Thymus (tissue), 11 donors: ENCODE data around the gene CRY2. TPM values are rescaled to one million over a fixed set of nuclear protein-coding genes. Genes with fewer than 3 reads are reported as not detected.

Source experiments
- DNase-seq, 9 donors: peaks; one replicate each; pipeline ENCODE4 v3.0.0-alpha.2; 2013; ENCODE audit warnings: low spot score in 9 of 9, low read depth in 6 of 9, missing footprints in 1 of 9
- H3K27ac ChIP-seq, 2 donors: one replicate each; pipeline ENCODE4 v1.5.1; 2013; ENCODE audit warnings: control low read depth in 1 of 2, low read depth in 1 of 2, low read length in 1 of 2, mild to moderate bottlenecking in 1 of 2, moderate library complexity in 1 of 2
- H3K27me3 ChIP-seq, 2 donors: one replicate each; pipeline ENCODE4 v1.5.1; 2013; ENCODE audit warnings: low read length in 1 of 2; ENCODE audit not compliant: control insufficient read depth in 2 of 2, insufficient read depth in 1 of 2
- H3K36me3 ChIP-seq, 2 donors: one replicate each; pipeline ENCODE4 v1.5.1; 2013; ENCODE audit warnings: low read length in 1 of 2, mild to moderate bottlenecking in 1 of 2, moderate library complexity in 1 of 2; ENCODE audit not compliant: control insufficient read depth in 2 of 2, insufficient read depth in 2 of 2
- H3K4me1 ChIP-seq, 2 donors: one replicate each; pipeline ENCODE4 v1.5.1; 2013; ENCODE audit warnings: low read length in 2 of 2; ENCODE audit not compliant: control insufficient read depth in 2 of 2, insufficient read depth in 2 of 2
- H3K4me3 ChIP-seq, 2 donors: one replicate each; pipeline ENCODE4 v1.5.1; 2013; ENCODE audit warnings: low read length in 2 of 2, control low read depth in 1 of 2, mild to moderate bottlenecking in 1 of 2
- H3K9me3 ChIP-seq, 2 donors: one replicate each; pipeline ENCODE4 v1.5.1; 2013; ENCODE audit warnings: low read length in 1 of 2, mild to moderate bottlenecking in 1 of 2; ENCODE audit not compliant: control insufficient read depth in 2 of 2, insufficient read depth in 1 of 2
- WGBS: extraction: QIAGEN DNeasy Blood & Tissue Kit; methylation state at CpG from one replicate; pipeline ENCODE4 v1.1.7; 2013; 5-methylcytosine and 5-hydroxymethylcytosine counted together
- polyA plus RNA-seq: library from polyadenylated mRNA; stranded (reverse); fragments of 200-250 nt; gene quantifications from one replicate; pipeline ENCODE4 v1.2.3, GENCODE V29; 2013
- total RNA-seq: library from RNA; stranded (reverse); fragments of 120-200 nt; gene quantifications from one replicate; pipeline ENCODE4 v1.2.4, GENCODE V29; 2013
- donor health status: healthy.

The CRY2 gene
- total and polyA plus RNA-seq, 2 donors = 9.9 to 12.3 TPM

DNA sequence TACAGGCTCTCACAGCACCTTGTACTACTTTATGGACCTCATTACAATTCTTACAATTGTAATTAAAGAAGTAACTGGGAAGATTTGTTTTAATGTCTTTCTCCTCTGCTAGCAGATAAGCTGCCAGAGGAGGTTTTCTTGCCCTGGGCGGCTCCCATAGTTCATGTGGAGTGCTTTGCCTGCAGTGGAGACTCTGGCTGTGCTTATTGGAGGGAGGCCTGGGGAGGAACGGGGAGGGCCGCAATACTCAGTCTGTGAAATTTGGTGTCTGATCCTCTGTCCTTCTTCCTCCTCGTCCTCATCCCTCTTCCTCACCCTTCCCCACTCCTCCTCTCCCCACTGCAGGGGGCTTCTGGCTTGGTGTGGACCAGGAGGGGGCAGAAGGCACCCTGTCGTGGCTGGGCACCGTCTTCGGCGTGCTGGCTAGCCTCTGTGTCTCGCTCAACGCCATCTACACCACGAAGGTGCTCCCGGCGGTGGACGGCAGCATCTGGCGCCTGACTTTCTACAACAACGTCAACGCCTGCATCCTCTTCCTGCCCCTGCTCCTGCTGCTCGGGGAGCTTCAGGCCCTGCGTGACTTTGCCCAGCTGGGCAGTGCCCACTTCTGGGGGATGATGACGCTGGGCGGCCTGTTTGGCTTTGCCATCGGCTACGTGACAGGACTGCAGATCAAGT lies 36.7 kb upstream of the CRY2 start:
- Histone ChIP-seq H3K27me3 (no peaks in the 10 kb centered on the region), H3K27ac (no peak overlapping the region), H3K36me3 (peaks cover 18 to 22% of the 10 kb centered on the region in 2 donors), H3K9me3 (no peaks in the 10 kb centered on the region), H3K4me1 (peaks cover 17 to 21% of the 10 kb centered on the region in 2 donors), H3K4me3 (no peak overlapping the region)
- DNase-seq = no peak
- 96% methylated on average over 23 of the region's 23 CpGs for WGBS

DNA sequence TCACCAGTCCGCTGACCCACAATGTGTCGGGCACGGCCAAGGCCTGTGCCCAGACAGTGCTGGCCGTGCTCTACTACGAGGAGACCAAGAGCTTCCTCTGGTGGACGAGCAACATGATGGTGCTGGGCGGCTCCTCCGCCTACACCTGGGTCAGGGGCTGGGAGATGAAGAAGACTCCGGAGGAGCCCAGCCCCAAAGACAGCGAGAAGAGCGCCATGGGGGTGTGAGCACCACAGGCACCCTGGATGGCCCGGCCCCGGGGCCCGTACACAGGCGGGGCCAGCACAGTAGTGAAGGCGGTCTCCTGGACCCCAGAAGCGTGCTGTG lies 36.2 kb upstream of the CRY2 start:
- H3K4me3 ChIP-seq = no peak overlapping the region
- WGBS = 98% methylated on average over 17 of the region's 17 CpGs
- DNase-seq = no peak
- peaks cover 18 to 22% of the 10 kb centered on the region in 2 donors for H3K36me3 ChIP-seq
- H3K4me1 ChIP-seq = peaks cover 12 to 16% of the 10 kb centered on the region in 2 donors
- H3K27me3 ChIP-seq = no peaks in the 10 kb centered on the region
- no peak overlapping the region for H3K27ac ChIP-seq
- no peaks in the 10 kb centered on the region for H3K9me3 ChIP-seq

GRCh38 chr11:45811571-45812290 lies 35.5 kb upstream of the CRY2 start:
- no peak overlapping the region for H3K4me3 ChIP-seq
- WGBS = 97% methylated on average over 8 of the region's 8 CpGs
- no peak for DNase-seq
- H3K36me3 ChIP-seq = peaks cover 18 to 22% of the 10 kb centered on the region in 2 donors
- no peak overlapping the region for H3K27ac ChIP-seq
- no peaks in the 10 kb centered on the region for H3K9me3 ChIP-seq
- H3K4me1 ChIP-seq = peaks cover 10% of the 10 kb centered on the region in 2 donors
- H3K27me3 ChIP-seq = no peaks in the 10 kb centered on the region

DNA sequence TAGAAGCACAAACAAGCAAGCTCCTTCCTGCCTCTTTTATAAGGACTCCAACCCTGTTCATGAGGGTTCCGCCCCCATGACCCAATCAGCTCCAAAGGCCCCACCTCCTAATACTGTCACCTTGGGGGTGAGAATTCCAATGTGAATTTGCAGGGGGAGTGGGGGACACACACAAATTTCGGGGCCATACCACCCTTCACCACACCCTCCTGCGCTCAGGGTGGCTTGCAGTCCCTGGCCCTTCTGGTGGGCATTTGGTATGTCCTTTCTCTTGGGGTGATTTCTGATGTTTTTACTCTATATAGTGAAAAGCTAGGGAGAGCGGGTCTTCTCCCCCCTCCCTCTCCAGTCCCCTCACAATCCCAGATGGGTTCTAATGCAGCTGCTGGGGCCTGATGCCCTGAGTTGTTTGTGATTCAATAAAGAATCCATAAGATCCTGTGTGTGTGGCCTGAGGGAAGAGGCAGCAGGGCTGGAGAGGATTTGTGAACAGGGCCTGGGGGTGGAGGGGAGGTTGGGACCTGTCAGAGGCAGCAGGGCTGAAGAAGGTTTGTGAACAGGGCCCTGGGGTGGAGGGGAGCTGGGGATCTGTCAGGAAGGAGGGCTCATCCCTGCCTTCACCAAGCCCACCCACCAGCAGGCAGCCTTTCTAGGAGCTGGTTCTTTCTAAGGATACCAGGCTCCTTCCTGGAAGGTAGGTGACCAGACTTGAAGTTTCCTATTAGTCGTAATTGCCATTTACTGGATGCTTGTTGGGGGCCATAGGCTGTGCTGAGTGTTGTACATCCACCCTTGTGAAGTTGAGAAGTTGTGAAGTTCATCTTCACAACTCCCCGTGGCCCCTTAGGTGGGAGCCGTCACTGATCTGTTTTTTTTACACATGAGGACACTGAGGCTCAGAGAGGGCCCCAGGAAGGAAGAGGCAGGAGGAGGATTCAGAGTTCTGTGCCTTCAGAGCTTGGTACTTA lies 34.4 kb upstream of the CRY2 start:
- WGBS = 95% methylated on average over 7 of the region's 7 CpGs
- H3K4me3 ChIP-seq = no peak overlapping the region
- no peak for DNase-seq
- H3K36me3 ChIP-seq = peaks cover 16 to 22% of the 10 kb centered on the region in 2 donors
- peaks cover 0 to under 1% of the 10 kb centered on the region in 2 donors for H3K4me1 ChIP-seq
- no peaks in the 10 kb centered on the region for H3K9me3 ChIP-seq
- H3K27me3 ChIP-seq = no peaks in the 10 kb centered on the region
- H3K27ac ChIP-seq = no peak overlapping the region

DNA sequence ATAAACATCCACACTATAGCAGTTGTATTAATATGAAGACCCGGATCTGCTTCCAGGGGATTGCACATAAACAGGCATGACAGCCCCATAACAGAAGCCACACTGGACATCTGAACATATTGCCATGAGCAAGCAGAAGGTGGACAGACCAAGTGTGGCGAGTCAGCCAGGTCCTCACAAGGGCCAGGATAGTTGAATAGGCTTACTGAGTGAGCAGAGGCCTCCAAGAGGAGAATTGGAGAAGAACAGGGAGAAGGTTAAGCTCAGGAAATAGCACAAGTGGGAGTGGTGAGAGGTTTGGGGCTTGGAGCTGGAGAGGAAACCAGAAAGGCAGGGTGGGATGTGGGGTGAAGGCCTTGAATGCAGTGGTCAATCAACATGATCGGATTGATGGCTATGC lies 31.5 kb upstream of the CRY2 start:
- Histone ChIP-seq H3K36me3 (peaks cover 15 to 19% of the 10 kb centered on the region in 2 donors), H3K27ac (no peak overlapping the region), H3K4me3 (no peak overlapping the region), H3K4me1 (no peaks in the 10 kb centered on the region), H3K27me3 (no peaks in the 10 kb centered on the region), H3K9me3 (no peaks in the 10 kb centered on the region)
- DNase-seq = no peak
- WGBS = 95% methylated on average over 3 of the region's 3 CpGs

DNA sequence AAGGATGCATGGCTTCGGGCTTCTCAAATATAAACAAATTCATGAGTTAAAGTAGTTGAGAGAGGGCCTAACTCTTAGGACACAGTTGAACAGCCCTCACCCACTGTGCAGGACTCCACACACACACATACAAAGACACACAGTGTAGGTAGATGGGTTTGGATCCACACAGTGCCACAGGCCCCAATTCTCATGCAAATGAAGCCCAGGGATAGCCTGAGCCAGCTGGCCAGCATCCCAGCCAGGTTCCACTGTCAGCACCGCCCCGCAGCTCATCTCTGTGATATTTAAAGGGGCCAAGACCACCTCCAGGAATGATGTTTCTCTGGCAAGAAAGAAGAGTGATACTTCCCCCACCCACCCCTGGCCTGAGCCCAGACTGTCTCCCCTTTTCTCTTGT lies 30.7 kb upstream of the CRY2 start:
- Histone ChIP-seq H3K27ac (no peak overlapping the region), H3K4me3 (no peak overlapping the region), H3K27me3 (no peaks in the 10 kb centered on the region), H3K4me1 (no peaks in the 10 kb centered on the region), H3K9me3 (no peaks in the 10 kb centered on the region), H3K36me3 (peaks cover 7 to 10% of the 10 kb centered on the region in 2 donors)
- DNase-seq = no peak
- WGBS = 96% methylated on average over 3 of the region's 3 CpGs

GRCh38 chr11:45817191-45817590 lies 30.1 kb upstream of the CRY2 start:
- Histone ChIP-seq H3K27ac (no peak overlapping the region), H3K9me3 (no peaks in the 10 kb centered on the region), H3K36me3 (peaks cover 4% of the 10 kb centered on the region in 2 donors), H3K27me3 (no peaks in the 10 kb centered on the region), H3K4me3 (no peak overlapping the region), H3K4me1 (no peaks in the 10 kb centered on the region)
- 95% methylated on average over 7 of the region's 7 CpGs for WGBS
- no peak for DNase-seq

DNA sequence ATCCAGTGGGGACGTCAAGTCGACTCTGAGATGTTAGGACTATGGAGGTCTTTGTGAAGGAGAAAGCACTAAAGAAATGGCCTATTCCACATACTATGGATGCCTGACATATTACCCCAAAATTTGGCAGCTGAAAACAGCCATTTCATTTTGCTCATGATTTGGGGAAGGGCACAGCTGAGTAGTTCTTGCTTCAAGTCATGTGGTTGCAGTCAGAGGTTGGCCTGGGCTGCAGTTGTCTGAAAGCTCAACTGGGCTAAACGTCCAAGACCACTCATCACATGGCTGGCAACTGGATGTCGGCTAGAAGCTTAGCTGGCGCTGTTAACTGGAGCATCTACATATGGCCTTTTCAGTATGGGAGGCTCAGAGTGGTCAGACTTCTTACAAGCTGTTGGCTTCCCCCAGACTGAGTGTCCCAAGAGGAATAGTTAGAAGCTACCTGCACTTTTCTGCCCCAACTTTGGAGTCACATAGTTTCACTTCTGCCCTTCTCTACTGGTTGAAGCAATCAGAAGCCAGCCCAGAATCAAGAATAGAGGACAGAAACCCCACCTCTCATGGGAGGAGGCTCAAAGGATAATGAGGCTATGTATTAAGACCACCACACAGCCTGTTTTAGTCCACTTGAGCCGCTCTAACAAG lies 28.2 kb upstream of the CRY2 start:
- no peaks in the 10 kb centered on the region for H3K36me3 ChIP-seq
- H3K9me3 ChIP-seq = no peaks in the 10 kb centered on the region
- H3K4me3 ChIP-seq = no peak overlapping the region
- no peaks in the 10 kb centered on the region for H3K27me3 ChIP-seq
- no peak overlapping the region for H3K27ac ChIP-seq
- no peak for DNase-seq
- H3K4me1 ChIP-seq = no peaks in the 10 kb centered on the region
- WGBS = 97% methylated on average over 6 of the region's 6 CpGs
